Gastroesophageal sphincter (tissue), 3 donors: ENCODE data around the gene CES2.

Source experiments
- CTCF ChIP-seq, 4 experiments: fragments of 200-600 bp in 2 of 4; fragments of 450-650 bp in 2 of 4; sonication (generic) in 1 of 4; IDR thresholded peaks; one replicate each; pipeline ENCODE4 v1.5.1; 2017 to 2019; ENCODE audit warnings: antibody characterized with exemption in 4 of 4, mild to moderate bottlenecking in 2 of 4, moderate library complexity in 2 of 4
- EP300 ChIP-seq: sonication (generic); formaldehyde crosslinking; IDR thresholded peaks from one replicate; pipeline ENCODE4 v1.6.1; 2017; ENCODE audit warnings: antibody characterized with exemption, mild to moderate bottlenecking
- POLR2A ChIP-seq, 2 donors: fragments of 450-650 bp; IDR thresholded peaks; one replicate each; pipeline ENCODE4 v1.6.1; 2017; ENCODE audit warnings: antibody characterized with exemption in 2 of 2, mild to moderate bottlenecking in 2 of 2, moderate library complexity in 1 of 2
- POLR2AphosphoS5 ChIP-seq: sonication (generic); formaldehyde crosslinking; IDR thresholded peaks from one replicate; pipeline ENCODE4 v1.6.1; 2017; ENCODE audit warnings: antibody characterized with exemption

- no peak for TF ChIP-seq EP300
- TF ChIP-seq POLR2A (IDR thresholded peaks at IDR 0.05), result no peak
- no peak for TF ChIP-seq CTCF (IDR thresholded peaks at IDR 0.05)
- no peak for TF ChIP-seq POLR2AphosphoS5
Observed at GRCh38 chr16:66991545-66992077, 56.3 kb downstream of the CES2 start.
